HG03280 (cell line): Measurements from ENCODE around the gene PPEF2.
"Not testable (repeated sequence)": the region's sequence is repeated elsewhere in the genome, so short reads cannot be mapped to it uniquely, and the experiment has no call there.

Experiments
- ATAC-seq: cut with Tn5 transposase; IDR thresholded peaks from one replicate; pipeline ENCODE4 v1.9.1; 2021; ENCODE audit warnings: mild to moderate bottlenecking, moderate library complexity; ENCODE audit not compliant: unreplicated experiment

PPEF2 gene, protein sequence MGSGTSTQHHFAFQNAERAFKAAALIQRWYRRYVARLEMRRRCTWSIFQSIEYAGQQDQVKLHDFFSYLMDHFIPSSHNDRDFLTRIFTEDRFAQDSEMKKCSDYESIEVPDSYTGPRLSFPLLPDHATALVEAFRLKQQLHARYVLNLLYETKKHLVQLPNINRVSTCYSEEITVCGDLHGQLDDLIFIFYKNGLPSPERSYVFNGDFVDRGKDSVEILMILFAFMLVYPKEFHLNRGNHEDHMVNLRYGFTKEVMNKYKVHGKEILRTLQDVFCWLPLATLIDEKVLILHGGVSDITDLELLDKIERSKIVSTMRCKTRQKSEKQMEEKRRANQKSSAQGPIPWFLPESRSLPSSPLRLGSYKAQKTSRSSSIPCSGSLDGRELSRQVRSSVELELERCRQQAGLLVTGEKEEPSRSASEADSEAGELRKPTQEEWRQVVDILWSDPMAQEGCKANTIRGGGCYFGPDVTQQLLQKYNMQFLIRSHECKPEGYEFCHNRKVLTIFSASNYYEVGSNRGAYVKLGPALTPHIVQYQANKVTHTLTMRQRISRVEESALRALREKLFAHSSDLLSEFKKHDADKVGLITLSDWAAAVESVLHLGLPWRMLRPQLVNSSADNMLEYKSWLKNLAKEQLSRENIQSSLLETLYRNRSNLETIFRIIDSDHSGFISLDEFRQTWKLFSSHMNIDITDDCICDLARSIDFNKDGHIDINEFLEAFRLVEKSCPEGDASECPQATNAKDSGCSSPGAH

DNA sequence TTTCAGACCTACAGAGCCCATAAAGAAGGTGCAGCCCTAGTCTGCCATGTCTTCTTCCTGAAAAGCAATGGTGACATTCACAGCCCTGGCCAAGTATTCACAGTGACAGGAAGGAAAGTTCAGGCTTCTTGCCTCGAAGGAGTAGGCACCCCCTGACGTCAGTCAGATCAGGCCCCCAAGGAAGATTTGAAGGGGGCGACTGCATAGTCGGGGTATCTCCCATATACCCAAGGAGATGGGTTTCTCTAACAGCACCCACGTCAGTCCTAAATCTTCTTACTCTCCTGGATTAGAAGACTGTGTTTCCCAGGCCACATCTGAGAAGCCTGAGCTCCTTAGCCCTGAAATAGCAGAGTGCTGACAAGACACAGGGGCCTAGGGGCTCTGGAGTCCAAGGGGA is at the start of gene PPEF2:
TSS of gene PPEF2 (minus strand) at position 101 of the 400 bp plus-strand sequence. CDS start 6,127 bp downstream, outside the sequence.
- ATAC-seq = no peak

DNA sequence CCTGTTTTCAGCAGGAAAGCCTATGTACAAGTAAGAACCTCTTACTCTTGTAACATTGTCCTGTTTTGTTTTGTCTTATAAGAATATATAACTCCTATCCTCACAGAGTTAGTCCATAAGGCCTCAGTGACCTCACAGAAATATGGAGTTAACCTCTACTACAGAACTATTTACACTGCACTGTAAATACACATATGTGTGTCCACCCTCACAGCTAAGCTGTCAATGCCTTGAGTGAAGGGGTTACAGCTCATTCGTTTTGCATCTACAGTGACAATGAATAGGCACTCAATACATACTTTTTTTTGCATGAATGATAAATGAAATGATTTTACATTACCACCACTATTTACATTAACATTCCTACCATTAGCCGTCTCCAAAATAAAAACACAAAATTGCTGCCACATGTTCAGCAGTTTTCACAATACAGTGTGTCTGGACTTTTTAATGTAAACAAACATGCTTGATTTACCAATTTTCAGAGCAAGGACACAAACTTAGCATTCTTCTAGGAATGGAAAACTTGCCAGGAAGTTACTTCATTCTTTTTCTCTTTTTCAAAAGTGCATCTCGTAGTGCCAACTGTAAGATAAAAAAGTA is 48.1 kb upstream of the PPEF2 start:
- no peak for ATAC-seq

DNA sequence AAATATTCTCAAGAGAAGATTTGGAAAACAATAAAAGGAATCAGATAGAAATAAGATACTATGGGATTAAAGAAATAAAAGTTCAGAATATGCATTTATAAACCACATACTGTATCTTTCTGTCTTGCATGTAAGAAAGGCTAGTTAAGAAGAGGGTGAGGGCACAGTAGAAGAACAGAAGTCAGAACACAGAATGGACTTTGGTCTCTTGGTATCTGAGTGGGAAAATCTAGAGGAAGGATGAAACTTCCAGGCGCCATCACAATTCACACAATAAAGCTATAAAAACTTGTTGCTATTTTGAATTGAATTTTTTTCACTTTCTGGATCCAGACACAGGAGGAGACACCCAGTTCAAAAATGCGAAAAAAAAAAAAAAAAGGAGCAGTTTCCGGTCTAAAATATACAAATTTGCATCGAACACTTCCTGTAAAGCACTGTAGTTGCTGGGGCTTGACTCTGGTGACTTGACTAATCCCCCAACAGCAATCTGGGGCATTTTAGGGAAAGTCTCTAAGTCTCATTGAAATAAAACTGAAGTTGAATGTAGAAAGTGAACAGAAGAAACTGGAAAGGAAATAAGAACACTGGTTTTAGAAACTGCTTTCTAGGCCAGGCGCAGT is 46.7 kb upstream of the PPEF2 start:
- no peak for ATAC-seq

DNA sequence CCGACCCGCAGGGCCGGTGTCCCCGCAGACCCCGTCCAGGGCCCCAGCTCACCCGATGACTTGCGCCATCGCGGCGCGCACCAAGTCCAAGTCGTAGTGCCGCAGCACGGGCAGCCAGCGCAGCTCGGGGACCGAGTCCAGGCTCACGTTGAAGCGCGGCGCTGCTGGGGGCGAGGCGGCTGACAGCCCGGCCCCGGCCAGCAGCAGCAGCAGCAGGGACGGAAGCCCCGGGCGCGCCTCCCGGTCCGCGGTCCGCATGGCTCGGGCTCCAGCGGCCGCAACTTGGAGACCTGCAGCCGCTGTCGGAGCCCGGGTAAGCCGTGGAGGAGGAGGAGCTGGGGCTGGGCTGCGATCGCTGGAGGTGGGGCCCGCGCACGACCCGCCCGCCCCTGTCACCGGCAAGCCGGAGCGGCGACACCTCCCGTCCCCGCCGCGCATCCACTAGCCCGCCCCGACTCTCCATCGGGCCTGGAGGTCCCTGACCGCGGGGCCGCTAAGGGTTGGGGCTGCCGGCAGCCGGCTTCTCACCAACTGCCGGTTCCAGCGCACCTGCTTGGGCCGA is 38.5 kb upstream of the PPEF2 start, which contains the start of gene NAAA:
TSS of gene NAAA (minus strand) at position 322 of the 562 bp plus-strand sequence. CDS start at position 258, 64 bp downstream.
- peak; percentile 82 for ATAC-seq

DNA sequence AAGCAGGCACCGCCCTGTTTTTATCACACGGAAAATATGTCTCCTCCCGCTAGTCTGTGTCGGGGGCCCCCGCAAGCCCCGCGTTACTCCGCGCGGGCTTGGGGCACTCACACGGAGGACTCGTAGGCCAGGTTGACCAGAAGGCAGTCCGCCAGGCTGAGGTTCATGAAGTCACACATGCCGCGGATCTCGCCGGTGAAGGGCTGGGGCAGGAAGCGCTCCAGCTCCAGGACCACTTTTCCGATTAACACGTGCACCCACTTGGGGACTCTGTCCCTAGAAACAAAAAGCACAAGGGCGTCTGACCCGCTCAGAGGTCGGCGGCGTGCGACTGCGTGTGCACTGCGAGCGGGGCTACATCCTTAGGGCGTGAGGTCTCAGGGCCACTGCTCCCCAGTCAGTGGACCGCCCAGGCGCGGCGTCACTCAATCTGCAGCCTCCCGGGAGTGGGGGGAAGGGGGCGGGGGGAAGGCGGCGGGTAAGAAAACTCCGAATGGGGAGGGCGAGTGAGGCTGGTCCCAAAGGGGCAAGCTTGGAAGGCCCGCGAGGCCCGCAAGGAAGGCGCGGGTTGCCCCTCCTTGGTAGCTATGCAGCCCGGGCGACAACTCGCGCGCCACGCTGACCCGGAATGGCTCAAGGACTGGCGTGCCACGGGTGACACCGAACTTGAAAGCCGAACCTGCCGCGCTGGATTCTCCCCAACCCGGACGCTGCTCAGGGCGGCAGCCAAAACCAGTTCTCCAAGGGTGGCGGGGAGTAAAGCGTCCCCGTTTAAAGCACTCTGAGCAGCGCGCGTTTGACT is 37.8 kb upstream of the PPEF2 start:
- ATAC-seq = peak; percentile 57

DNA sequence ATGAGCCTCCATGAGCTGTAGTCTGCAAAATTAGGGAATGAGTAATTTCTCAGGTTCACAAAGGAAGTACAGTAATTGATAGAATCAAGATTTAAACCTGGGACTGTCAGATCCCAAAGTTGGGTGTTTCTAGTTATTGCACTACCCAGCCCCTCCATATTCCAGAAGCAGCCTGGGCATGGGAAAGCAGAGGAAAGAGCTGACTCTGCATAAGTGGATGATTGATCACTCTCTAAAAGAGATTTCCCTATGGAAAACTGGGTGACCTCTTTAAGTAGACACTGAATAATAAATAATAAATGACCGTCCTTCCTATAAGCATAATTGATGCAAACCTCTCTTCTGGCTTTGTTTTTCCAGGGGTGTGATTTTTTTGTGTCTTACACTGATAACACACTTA is 33.4 kb upstream of the PPEF2 start:
- ATAC-seq = no peak

DNA sequence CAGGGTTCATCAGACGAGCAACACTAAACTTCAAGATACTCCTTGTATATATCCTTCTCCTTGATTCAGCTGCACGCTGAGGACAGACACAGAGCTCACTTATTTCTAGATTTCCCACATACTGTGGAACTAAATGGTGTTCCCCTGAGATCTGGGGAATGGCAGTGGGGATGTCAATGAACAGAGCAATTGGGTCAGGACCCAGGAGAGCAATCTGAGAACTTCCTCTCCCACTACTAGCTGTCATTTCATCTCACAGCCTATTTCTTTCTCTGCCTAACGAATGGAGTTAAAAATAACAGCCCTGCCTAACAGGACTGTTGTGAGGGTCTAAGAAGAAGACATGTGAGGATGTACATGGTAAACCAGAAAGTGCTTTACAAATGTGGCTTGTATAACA is 27.9 kb upstream of the PPEF2 start:
- no peak for ATAC-seq

DNA sequence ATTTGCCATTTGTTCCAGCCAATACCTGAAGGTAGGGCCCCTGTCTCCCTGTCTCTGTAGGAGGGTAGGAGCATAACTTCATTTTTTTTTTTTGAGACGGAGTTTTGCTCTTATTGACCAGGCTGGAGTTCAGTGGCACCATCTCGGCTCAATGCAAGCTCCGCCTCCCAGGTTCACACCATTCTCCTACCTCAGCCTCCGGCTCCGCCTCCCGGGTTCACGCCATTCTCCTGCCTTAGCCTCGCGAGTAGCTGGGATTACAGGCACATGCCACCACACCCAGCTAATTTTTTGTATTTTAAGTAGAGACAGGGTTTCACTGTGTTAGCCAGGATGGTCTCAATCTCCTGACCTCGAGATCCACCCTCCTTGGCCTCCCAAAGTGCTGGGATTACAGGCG is 22.7 kb upstream of the PPEF2 start:
- not testable (repeated sequence) for ATAC-seq

DNA sequence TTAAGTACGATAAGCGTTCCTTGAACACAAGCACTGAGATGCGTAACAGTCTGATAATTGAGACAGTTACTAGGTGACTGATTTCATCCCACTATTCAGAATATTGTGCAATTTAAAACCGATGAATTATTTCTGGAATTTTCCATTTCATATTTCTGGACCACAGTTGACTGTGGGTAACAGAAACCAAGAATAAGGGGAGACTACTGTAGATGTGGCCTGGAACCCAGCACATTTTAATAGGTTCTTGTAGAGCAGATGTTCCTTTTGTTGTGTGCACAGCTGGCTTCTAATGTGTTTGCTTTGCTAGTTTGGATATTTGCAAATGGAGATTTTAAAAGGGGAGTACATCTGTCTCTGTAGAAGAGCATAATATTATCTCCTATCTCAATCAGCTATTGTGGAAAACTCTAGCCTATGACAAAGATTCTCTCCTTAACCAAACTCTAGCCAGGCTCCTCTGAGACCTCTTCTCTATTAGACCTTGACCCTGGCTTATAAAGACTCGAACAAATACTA is 22.1 kb upstream of the PPEF2 start:
- ATAC-seq = no peak

DNA sequence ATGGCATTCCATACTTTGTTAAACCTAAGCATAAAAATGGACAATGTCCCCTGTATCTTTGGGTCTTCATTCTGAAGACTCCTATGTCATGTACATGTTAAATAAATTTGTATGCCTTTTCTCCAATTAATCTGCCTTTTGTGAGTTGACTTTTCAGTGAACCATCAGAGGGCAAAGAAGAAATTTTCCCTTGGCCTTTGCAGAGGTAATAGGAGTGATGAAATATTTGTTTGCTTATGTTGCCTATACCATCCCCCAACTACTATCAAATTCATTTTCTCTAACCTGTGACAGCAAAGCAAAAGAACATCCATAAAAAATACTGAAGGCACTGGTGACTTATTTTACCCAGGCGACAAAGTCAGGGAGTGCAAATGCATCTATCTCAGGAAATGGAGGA is 20.3 kb upstream of the PPEF2 start:
- no peak for ATAC-seq

DNA sequence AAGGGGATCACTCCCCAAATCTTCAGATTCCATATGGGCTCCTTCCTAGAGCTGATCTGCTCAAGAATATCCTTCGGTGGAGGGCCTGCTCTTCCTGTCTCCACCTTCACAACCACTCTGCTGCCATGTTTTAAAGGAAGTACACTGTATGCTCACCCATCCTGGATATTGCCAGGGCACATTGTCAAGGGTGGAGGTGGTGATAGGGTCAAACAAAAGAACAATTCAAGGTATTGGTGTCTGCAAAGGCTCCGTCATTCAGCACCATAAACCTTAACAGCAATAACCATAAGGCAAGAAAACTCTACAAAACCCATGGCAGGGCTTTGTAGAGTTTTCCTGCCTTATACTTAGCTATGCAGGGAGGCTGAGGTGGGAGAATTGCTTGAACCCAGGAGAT is 19.7 kb upstream of the PPEF2 start:
- no peak for ATAC-seq

DNA sequence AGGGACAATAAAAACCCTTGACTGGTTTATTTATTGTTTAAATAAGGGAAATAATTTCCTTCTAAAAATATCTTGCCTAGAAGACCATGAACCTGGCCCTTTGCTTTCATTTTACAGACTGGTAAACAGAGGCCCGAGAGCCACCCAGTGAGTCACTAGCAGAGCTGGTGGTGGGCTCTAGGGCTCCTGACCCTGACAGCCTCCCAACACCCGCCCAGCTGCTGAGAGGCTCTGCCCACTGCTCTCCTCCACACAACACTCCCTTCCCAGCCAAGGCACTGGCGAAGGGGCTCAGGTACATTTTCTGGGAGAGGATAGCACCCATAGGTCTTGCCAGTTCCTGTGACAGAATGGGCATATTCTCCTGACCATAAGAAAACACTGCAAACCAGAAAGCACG is 18.1 kb upstream of the PPEF2 start:
- ATAC-seq = no peak

DNA sequence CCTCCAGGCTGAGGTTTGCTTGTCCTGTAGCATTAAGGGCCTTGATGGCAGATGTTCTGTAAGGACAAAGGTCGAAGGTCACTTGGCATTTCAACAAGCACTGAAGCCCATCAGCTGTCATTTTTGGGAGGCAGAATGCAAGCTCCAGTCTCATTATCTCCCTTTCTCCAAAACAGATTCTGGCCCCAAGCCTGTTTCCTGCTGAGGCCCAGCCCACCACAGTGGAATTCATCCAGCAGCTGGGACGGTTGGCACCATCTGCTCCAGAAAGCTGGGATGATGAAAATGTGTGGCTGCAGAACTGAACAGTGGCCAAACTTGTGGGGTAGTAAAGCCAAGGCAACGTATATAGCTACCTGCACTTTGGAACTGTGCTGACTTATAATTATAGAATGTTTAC is 17.7 kb upstream of the PPEF2 start:
- ATAC-seq = no peak

DNA sequence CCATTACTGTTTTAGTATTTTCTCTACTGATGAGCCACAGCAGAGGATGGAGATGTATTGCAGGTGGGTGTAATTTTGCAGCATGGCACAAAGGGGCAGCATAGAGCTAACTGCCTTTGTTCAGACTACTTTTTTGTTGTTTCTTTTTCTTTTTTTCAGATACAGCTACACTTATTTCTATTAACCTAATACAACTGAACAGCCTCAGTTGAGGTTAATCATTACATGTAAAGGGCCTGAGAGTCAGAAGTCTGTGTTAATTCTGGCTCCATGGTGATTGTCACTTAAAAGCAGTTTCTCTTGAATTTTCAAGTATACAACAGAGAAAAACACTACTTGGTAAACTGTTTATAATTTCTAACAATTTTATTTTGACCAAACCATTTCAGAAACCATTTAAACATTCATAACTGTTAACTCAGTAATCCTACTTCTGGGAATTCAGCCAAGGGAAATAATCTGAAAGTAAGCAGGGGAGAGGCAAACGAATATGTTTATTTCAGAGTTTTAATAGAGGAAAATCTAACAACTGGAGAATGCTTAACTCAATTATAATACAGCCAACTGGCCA is 13.9 kb upstream of the PPEF2 start:
- peak; percentile 76 for ATAC-seq

DNA sequence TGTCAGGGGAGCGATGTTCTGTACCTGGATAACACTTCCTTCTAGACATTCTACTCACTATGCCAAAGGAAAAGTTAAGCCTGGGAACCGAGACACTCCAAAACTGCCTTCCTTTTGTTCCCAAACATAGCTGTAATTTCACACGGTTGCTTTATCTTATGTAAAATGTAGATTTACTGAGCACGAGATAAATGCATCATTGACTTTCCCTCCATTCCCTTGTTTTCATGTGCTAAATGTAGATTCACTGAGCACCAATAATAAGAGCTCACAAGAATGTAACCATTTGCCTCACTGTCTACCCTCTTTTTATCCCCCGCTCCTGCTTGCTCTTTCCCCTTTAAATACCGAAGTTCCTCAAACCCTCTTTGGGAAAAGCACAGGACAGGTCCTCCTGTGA is 10.7 kb upstream of the PPEF2 start:
- no peak for ATAC-seq

DNA sequence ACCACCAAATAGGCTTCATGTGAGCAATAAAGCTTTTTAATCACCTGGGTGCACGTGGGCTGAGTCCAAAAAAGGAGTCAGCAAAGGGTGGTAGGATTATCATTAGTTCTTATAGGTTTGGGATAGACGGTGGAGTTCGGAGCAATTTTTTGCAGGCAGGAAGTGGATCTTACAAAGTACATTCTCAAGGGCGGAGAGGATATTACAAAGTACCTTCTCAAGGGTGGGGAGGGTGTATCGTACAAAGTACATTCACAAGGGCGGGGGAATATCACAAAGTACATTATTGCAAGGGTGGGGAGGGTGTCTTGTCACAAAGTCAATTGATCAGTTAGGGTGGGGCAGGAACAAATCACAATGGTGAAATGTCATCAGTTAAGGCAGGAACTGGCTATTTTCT is 8.6 kb upstream of the PPEF2 start:
- not testable (repeated sequence) for ATAC-seq

DNA sequence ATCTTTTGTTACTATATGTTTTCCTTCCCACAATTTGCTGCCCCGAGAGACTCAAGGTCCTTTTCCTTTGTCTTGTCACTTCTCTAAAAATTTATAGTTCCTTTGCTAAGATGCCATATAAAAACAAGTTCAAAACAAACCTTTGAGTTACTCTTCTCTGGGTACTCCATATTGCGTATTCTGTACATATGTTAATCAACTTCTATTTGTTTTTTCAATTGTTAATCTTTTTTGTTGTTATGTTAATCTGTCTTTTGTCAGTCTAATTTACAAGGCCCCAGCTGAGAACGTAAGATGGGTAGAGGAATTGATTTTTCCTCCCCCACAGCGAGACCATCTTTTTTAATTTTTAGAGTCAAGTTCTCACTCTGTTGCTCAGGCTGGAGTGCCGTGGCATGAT is 7.2 kb upstream of the PPEF2 start:
- ATAC-seq = no peak

DNA sequence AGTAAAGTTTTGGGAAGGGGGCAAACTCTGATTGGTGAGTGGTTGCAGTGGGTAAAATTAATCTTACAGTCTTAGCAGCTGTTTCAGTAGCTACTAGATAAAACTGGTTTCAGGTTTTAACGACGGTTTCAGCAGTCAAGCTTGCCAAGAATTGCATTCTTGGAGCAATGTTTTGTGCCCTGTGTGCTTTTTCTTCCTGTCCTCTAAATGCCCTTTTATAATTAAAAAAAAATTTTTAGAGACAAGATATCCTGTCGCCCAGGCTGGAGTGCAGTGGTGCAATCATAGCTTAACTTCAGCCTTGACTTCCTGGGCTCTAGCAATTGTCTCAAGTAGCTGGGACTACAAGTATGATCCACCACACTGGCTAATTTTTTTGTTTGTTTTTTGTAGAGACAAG is 6.3 kb upstream of the PPEF2 start:
- ATAC-seq = no peak

DNA sequence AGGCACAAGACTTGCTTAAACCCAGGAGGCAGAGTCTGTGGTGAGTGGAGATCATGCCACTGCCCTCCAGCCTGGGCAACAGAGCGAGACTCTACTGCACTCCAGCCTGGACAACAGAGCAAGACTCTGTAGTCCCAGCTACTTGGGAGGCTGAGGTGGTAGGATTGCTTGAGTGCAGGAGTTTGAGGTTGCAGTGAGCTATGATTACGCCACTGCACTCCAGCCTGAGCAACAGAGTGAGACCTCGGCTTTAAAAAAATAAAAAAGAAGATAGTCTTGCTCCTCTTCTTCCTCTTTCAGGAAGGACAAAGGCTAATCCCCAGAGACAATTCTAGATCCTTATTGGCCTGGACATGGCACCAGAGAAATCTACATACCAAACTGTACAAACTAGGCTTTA is 5.7 kb upstream of the PPEF2 start:
- ATAC-seq = no peak

DNA sequence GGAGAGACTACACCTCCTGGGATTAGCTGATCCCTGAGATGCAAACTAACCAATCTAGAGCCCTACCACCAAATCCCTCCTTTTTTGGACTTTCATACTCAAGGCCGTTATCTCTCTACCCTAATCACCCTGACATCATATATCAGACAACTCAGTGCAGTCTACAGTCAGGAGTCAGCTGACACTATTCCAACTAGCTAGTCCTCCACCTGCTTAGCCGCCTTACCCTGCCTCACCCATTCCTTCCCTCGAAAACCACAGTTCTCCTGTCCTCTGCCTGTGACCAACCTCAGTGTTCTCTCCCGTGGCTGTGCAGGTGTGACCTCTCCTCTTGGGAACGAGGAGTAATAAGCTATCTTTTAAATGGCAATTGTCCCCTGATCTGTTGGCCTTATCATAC is 1.8 kb upstream of the PPEF2 start:
- ATAC-seq = no peak
